Activated CD8-positive, alpha-beta memory T cell treated with anti-CD3 and anti-CD28 coated beads for 36 hours (primary cell): ENCODE measurements around the gene EXOC6B. TPM values are rescaled to one million over a fixed set of nuclear protein-coding genes. Genes with fewer than 3 reads are reported as not detected.

Source experiments
- CTCF ChIA-PET: fragments of 350-600 bp; sonication (Branson Sonifier 250); formaldehyde crosslinking; loops from one replicate; lab custom pipeline; 2021; ENCODE audit warnings: antibody characterized with exemption; lab: Charles Lee
- POLR2A ChIA-PET: fragments of 350-600 bp; sonication (Branson Sonifier 250); formaldehyde crosslinking; loops from one replicate; lab custom pipeline; 2021; ENCODE audit warnings: antibody characterized with exemption; lab: Charles Lee
- total RNA-seq, 2 experiments: library from RNA; stranded (reverse); gene quantifications; one replicate each; pipeline ENCODE4 v1.2.3, GENCODE V29; 2021

Gene EXOC6B
- total RNA-seq, 2 experiments from 2014 or later = 7.0 to 7.8 TPM

GRCh38 chr2:72712304-72712703, 113.5 kb downstream of the EXOC6B start:
- CTCF ChIA-PET = no interaction called here

DNA sequence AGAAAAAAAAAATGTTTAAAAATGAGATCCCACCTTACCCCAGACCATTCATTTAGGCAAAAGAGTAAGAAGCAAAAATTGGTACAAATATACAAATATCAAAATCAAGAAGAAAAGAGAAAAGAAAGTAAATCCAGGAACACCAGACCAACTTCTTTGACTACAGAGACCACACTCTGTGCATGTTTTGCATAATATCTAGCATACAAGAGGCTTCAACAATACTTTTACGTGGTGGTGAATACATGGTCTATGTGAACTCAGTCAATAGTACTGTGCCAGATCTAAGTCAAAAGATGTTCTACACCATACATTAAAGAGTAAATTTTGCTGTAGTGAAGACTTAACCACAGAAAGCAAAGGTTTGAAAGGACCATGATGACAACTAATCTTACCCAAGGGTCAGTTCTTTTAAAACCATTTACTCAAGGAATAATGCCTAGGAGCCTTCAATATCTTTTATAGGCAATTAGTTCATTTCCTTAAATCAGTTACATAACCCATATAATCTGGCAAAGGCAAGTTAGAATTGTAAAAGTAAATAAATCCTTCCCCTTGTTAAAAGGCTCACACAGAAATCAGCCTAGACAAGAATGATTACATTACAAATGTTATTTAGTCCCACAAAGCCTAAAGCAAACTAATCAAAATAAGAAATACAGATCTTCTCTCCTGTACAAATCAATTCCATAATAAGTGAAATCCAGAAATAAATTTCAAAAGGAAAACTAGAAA, 115.2 kb downstream of the EXOC6B start:
- ChIA-PET POLR2A (no interaction called here), CTCF (no interaction called here)

More at GRCh38 chr2:72712304-72712703, 113.5 kb downstream of the EXOC6B start:
- POLR2A ChIA-PET = no interaction called here

DNA sequence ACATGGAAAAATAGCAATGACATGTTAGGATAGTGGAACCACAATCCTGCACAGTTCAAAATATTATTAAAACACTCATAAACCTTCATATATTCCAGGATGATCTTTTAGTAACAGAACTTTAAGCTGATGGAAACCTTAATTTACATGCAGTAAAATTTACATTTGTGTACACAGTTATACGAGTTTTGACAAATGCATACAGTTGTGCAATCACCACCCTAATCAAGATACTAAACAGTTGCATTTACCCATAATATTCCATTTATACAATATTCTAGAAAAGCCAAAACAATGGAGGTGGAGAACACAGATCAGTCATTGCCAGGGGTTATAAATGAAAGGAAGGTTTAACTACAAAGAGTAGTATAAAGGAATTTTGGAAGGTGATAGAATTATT, 117.6 kb downstream of the EXOC6B start:
- CTCF ChIA-PET = no interaction called here
- POLR2A ChIA-PET = no interaction called here

DNA sequence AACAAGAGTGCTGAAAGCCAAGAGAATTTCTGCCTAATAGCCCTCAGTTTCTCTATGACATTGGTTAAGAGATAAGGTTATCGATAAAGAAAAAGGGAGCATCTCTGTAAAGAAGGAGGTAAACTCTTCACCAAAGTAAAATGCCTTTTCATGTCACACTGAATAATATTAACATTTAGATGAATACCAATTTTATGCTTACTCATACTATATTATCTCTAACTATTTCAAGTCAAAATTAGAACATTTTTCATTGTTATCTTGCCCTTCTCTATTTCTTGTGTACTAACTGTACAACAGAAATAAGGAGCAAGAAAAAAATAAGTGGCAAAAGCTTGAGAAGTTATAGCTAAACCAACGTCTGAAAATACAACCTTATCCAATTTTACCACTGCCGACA, 127.5 kb downstream of the EXOC6B start:
- ChIA-PET POLR2A (no interaction called here), CTCF (no interaction called here)

DNA sequence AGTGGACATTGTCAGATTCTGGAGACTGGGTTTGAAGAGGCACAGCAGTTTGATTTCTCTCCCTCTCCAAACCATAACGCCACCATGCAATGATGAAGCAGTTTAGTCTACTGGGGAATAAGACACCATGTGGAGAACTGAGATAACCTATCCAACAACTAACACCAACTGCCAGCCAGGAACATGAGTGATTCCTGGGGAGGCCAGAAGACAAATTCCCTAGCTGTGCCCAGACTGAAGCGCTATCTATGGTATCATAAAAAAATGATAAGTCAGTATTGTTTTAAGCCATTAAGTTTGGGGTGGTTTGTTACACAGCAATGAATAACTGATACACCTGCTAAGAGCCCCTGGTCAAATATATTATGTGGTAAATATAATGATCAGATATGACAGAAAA, 129.3 kb downstream of the EXOC6B start:
- ChIA-PET CTCF (no interaction called here), POLR2A (no interaction called here)

- ChIA-PET CTCF (no interaction called here), POLR2A (no interaction called here)
Observed at GRCh38 chr2:72695676-72696075, 130.2 kb downstream of the EXOC6B start.

GRCh38 chr2:72694715-72695496, 130.9 kb downstream of the EXOC6B start:
- ChIA-PET CTCF (no interaction called here), POLR2A (no interaction called here)

DNA sequence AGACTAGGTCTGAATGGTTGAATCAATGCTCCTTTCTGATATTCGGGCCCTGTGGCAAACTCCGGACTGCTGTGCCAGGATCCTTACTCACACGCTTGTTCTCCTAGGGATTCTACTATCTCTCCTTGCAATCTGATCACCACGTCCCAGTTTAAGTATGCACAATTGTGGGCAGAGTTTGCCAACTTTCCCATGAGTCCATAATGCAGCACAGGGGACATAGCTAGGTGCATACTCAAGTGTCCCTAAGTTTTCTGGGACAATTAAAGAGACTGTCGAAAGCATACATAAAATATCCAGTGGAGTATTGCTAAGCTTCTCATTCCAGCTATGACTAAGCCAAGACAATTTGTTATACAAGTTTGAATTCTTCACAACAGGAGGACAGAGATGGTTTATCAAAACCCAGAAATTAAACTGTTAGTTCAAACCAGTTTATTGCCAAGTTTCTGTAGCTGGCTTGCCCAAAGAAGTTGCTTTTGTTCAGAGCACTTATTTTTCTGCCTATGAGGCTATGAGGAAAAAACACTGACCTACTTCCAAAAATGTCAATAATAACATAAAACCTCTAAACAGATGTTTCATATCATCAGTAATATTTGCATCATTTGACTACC, 136.1 kb downstream of the EXOC6B start:
- CTCF ChIA-PET = no interaction called here
- POLR2A ChIA-PET = no interaction called here

DNA sequence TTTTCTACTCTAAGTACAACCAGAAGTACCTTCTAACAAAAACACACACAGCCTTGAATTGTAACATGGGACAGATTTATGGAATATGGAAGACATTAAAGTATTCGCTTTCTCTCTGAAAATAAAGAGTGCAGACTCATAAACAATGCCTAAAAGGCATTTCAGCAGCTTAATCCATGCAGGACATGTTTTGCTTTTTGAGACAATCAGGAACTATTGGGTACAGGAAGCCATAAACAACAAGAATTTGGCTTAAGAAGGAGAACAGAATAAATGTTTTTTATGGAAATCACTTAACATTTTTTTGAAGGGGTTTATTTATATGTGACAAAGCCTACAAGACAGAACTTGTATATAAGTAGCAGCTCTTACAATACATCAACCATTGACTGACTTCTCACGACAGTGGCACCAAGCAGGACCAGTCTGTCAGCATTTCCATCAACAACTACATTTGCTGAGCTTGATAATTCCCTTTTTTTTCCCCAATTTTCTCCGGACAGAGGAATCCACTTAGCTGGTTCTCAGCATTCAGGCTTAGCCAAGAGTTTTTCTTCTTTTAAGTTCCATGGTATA, 140.1 kb downstream of the EXOC6B start:
- ChIA-PET POLR2A (no interaction called here), CTCF (no interaction called here)

DNA sequence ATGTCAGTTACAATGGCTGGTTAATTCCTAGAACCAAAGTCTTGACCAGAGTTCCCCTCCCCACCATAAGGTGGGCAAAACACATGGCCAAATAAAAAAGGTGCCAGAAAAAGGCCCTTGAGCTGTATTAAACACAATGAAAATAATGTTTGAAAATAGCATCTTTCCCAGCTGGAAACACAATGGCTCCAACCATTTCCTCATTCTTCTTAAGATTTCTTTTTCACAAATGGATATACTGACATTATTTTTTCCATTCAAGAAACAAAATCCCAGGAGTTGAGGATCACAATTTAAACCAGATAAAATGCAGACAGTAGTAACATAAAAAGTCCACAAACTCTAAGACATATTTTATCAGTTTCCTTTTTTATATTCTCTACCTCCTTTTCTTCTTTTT, 143.8 kb downstream of the EXOC6B start:
- POLR2A ChIA-PET = no interaction called here
- CTCF ChIA-PET = interaction anchor here (0.7 kb wide), 1 partner anchor 406 kb away, joined by 3 read pairs; no protein-coding TSS in a partner anchor

DNA sequence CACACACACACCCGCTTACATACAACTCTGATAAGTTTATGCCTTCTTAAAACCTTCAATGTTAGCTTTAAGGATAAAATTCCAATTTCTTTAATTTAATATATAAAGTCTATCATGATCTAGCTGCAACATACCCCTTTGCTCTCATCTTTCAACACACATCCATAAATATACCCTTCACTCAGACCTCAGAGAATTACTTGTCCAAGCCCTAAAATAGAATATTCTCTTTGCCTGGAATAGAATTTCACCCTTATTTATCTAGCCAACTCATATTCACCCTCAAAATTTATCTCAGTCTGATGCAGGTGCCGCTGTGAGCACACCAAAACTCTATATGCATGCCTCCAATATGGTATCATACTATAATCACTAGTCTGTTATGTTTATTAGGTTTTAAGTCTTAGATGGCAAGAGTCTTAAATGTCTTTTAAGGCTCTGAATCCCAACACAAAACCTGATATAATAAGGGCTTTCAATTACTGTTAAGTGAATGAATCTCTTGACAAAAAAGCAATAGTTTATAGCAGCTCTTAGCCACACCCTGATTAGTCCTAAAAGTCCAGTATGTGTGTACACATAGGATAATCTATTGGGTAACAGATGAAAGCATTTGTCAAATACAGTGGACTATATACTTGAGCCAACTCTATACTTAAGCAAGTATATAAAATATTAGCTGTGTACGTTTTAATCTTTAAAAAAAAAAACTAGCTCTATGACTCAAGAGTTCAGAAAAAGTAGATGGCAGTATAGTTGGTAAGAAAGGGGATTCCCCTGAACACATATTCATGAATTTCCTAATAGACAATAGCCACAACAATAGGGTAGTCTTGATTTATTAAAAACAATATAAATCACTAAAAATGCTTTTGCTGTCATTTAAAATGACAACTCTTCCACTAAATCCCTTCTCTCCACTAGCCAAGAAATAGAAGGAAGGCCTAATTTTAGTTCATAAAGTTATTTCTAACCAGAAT, 144.5 kb downstream of the EXOC6B start:
- CTCF ChIA-PET = interaction anchor here (0.7 kb wide), 1 partner anchor 406 kb away, joined by 3 read pairs; no protein-coding TSS in a partner anchor
- POLR2A ChIA-PET = no interaction called here

DNA sequence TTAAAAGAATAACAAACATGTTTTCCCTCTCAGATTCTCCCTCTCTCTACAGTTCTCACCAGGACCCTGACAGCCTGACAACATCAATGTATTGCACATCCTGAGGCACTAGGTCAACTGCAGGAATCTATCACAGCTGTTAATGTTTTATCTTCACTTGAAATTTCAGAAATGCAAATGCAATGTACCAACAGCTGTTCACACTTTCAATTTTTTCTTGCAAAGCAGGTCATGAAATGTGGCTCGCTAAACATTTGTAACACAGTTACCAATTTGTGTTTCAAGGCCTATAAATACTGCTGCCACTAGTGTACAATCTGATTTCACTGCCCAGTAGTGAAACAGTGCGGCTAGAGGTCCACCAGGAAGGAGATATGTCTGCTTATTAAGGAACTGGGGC, 147.8 kb downstream of the EXOC6B start:
- CTCF ChIA-PET = no interaction called here
- POLR2A ChIA-PET = no interaction called here

DNA sequence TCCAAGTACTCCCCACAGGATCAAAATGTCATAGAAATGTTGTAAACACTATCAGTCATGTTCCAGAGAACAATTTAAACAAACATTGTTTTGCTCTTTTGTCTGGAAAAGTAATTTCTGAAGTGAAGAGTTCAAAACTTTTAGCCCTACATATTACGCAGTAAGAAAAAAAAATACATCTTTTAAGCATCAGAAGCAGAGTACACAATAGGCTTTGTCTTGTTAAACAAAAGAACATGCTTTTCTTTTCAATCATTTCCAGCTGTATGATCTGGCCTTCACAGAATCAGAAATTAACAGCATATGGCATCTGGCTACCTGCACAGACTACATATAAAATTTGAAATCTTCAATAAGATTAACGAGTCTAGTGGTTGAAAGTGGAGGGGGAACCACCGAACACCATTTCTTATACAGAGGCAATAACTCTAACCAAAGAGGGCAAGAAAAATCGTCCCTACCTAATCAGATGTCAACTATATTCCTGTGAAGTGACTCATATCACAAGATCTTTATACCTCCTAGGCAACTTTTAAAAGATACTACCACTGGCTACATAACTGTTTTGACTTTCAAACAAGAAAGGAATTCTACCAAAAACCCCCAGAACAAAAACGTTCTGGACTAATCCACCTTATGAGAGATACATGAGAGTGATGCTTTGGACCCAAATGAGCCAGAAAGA, 149.3 kb downstream of the EXOC6B start:
- POLR2A ChIA-PET = no interaction called here
- CTCF ChIA-PET = no interaction called here

DNA sequence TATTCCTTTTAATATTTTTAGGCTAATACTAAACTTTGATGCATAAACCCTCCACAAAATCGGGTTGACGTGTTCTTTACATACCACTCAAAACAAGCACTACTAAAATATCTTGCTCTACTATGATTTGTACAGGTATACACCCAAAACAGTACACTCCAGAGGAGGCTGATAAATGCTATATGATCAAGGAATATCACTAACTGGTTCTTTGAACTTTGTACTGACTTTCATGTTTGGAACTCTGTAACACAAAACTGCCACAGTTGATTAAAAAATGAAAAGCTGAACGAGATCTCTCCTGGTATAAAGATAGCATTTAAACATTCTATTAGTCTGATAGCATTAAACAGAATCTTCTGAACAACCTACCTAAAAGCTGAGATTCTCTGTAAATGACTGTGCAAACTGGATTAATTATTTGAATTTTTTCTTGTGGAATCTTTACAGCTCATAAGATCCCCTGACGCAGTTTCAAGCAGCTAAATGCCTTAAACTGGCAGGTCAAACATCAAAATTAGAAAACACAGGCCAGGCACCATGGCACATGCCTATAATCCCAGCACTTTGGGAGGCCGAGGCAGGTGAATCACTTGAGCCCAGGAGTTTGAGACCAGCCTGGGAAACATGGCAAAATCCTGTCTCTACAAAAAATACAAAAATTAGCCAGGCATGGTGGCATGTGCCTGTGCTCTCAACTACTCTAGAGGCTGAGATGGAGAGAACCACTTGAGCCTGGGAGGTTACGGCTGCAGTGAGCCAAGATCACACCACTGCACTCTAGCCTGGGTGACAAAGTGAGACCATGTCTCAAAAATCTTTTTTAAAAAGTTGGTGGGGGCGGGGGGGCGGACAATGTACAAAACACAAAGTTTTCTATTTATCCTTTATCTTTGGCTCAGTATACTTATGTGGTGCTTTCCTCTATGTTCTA, 150.6 kb downstream of the EXOC6B start:
- POLR2A ChIA-PET = no interaction called here

GRCh38 chr2:72673279-72673678, 152.6 kb downstream of the EXOC6B start:
- POLR2A ChIA-PET = no interaction called here

More for the DNA sequence above, 150.6 kb downstream of the EXOC6B start:
- CTCF ChIA-PET = no interaction called here

DNA sequence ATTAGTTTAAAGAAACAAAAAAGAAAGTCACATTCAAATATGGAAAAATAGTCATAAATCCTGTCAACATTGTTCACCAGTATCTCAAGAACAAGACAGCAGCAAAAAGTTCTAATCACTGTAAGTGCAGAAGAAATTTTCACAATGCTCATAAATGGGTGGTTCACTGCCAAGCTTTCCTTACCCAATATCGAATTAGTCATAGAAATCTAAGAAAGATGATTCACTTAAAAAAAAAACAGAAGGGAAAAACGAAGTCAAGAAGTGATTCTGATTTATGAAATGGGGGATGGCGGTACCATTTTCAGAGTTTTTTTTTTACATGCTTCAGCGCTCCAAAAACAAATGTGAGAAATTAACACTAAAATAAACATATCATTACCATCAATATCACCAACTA, 156.7 kb downstream of the EXOC6B start:
- POLR2A ChIA-PET = interaction anchor here (0.6 kb wide), 1 partner anchor 49 kb away, joined by 4 read pairs; no protein-coding TSS in a partner anchor

More at GRCh38 chr2:72673279-72673678, 152.6 kb downstream of the EXOC6B start:
- CTCF ChIA-PET = no interaction called here

DNA sequence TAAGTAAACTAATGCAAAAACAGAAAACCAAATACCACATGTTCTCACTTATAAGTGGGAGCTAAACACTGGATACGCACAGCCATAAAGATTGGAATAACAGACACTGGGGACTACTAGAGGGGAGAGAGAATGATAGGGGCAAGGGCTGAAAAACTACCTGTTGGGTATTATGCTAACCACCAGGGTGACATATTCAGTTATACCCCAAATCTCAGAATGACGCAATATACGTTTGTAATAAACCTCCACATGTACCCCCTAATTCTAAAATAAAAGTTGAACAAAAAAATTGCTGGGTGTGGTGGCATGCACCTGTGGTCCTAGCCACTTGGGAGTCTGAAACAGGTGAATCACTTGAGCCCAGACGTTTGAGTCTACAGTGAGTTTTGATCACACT, 157.2 kb downstream of the EXOC6B start:
- ChIA-PET POLR2A (no interaction called here), CTCF (no interaction called here)

More for the DNA sequence above, 156.7 kb downstream of the EXOC6B start:
- CTCF ChIA-PET = no interaction called here
